Testis (tissue), 2 donors: Measurements from ENCODE around the gene RNF144B.

Experiments
- POLR2A ChIP-seq: fragments of 450-650 bp; IDR thresholded peaks from one replicate; pipeline ENCODE4 v1.6.1; 2017; ENCODE audit warnings: antibody characterized with exemption, mild to moderate bottlenecking, moderate library complexity
- TF ChIP-seq, protein P1 (sequence below), 3 experiments: fragments of 450-650 bp in 2 of 3; fragments of 200-600 bp in 1 of 3; sonication (generic) in 1 of 3; IDR thresholded peaks; one replicate each; pipeline ENCODE4 v1.5.1; 2016 to 2019; ENCODE audit warnings: antibody characterized with exemption in 3 of 3, mild to moderate bottlenecking in 2 of 3, moderate library complexity in 1 of 3

GRCh38 chr6:18371656-18372055 lies 15.5 kb upstream of the RNF144B start:
- TF ChIP-seq, protein P1, sequence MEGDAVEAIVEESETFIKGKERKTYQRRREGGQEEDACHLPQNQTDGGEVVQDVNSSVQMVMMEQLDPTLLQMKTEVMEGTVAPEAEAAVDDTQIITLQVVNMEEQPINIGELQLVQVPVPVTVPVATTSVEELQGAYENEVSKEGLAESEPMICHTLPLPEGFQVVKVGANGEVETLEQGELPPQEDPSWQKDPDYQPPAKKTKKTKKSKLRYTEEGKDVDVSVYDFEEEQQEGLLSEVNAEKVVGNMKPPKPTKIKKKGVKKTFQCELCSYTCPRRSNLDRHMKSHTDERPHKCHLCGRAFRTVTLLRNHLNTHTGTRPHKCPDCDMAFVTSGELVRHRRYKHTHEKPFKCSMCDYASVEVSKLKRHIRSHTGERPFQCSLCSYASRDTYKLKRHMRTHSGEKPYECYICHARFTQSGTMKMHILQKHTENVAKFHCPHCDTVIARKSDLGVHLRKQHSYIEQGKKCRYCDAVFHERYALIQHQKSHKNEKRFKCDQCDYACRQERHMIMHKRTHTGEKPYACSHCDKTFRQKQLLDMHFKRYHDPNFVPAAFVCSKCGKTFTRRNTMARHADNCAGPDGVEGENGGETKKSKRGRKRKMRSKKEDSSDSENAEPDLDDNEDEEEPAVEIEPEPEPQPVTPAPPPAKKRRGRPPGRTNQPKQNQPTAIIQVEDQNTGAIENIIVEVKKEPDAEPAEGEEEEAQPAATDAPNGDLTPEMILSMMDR (IDR thresholded peaks at IDR 0.05): no peak
- TF ChIP-seq POLR2A: no peak
